ENCODE results near the gene AGTRAP. TPM values are rescaled to one million over a fixed set of nuclear protein-coding genes. Genes with fewer than 3 reads are reported as not detected.

The AGTRAP gene
- total and polyA plus RNA-seq, 2 of the 8 experiments (the other 6 are each of a cell fraction or from before 2014, with no cell fraction given): 69.7 to 192 TPM

GRCh38 chr1:11788549-11789053, 52.7 kb downstream of the AGTRAP start:
- H3K14ac ChIP-seq (ENCODE audit: insufficient read length): no peak overlapping the region
- H3K4me3 ChIP-seq (ENCODE audit: extremely low read depth in 1 of 4, insufficient read depth in 2 of 4, low read depth in 3 of 4, low read length in 4 of 4): no peak overlapping the region
- H3K56ac ChIP-seq (replicated peaks; ENCODE audit: insufficient read length, low read depth, low read length): no peak overlapping the region
- H4K91ac ChIP-seq (replicated peaks; ENCODE audit: insufficient read length, low read length): no peak overlapping the region
- H3K79me2 ChIP-seq (ENCODE audit: control insufficient read depth in 1 of 2, insufficient read depth in 2 of 2, low read length in 2 of 2): no peaks in the 10 kb centered on the region
- H3K23me2 ChIP-seq (ENCODE audit: low read depth, low read length): no peaks in the 10 kb centered on the region
- H3K9me3 ChIP-seq (ENCODE audit: insufficient read depth in 2 of 2, low read depth in 1 of 2, low read length in 1 of 2): no peaks in the 10 kb centered on the region
- no peaks in the 10 kb centered on the region for H3K79me1 ChIP-seq (ENCODE audit: low read depth, low read length)
- H4K20me1 ChIP-seq (replicated peaks in 1 of 2; ENCODE audit: control insufficient read depth in 1 of 2, insufficient read depth in 2 of 2, low read length in 2 of 2): peaks cover 0 to 3% of the 10 kb centered on the region in 2 experiments
- H4K5ac ChIP-seq (ENCODE audit: insufficient read length, low read depth, low read length): no peak overlapping the region
- H3K4ac ChIP-seq (replicated peaks; ENCODE audit: insufficient read length, low read depth, low read length): peak overlapping the region; percentile 72
- H2BK120ac ChIP-seq (replicated peaks; ENCODE audit: low read depth, low read length): no peak overlapping the region
- peaks cover 0 to 11% (median 5%) of the 10 kb centered on the region in 4 experiments; a peak in 3 of 8 replicates for H3K36me3 ChIP-seq (ENCODE audit: control insufficient read depth in 2 of 4, insufficient read depth in 4 of 4, low read length in 3 of 4)
- FAIRE-seq (no peak), DNase-seq (ENCODE audit: low read depth in 1 of 2, low spot score in 2 of 2) (no peak)
- H2BK5ac ChIP-seq (ENCODE audit: low read depth, low read length): peak overlapping the region; percentile 99; the same call in 1 of the 2 replicates
- POLR2A ChIA-PET (ENCODE audit: partially characterized antibody): interaction anchor here (0.8 to 3.0 kb wide), 11 partner anchors 9 to 168 kb away, joined by 3 to 27 read pairs (median 4); partner anchors contain the start of gene AGTRAP
- CTCF ChIA-PET (ENCODE audit: partially characterized antibody): interaction anchor here (0.9 to 5.4 kb wide), 6 partner anchors 8 to 104 kb away, joined by 3 to 49 read pairs (median 6); no protein-coding TSS in a partner anchor
- no peak overlapping the region; the same call in 1 of the 2 replicates for H4K8ac ChIP-seq (ENCODE audit: extremely low read depth, insufficient read depth, low read length)
- no peak overlapping the region for H3K18ac ChIP-seq (ENCODE audit: extremely low read depth, low read length)
- no peaks in the 10 kb centered on the region for H3K27me3 ChIP-seq (replicated peaks in 1 of 4; ENCODE audit: control insufficient read depth in 3 of 4, extremely low read depth in 1 of 4, insufficient read depth in 3 of 4, low read length in 3 of 4)
- peak overlapping the region; percentile 97; the same call in 1 of the 2 replicates for H2BK12ac ChIP-seq (ENCODE audit: low read depth, low read length)
- no peak overlapping the region for H3K9ac ChIP-seq (replicated peaks in 1 of 4; ENCODE audit: extremely low read depth in 1 of 4, low read depth in 3 of 4, low read length in 3 of 4)
- WGBS, 2 experiments (ENCODE audit: extremely low coverage in 1 of 2, insufficient coverage in 1 of 2, insufficient read length in 1 of 2, insufficient replicate concordance in 2 of 2, low coverage in 1 of 2, low lambda C conversion rate in 2 of 2, missing lambda C conversion rate in 1 of 2): 91% methylated on average over 14 of the region's 14 CpGs; no CpG with 5 or more reads in 1 of the 2 experiments
- no peak overlapping the region; the same call in 1 of the 2 replicates for H2AK5ac ChIP-seq (ENCODE audit: low read depth, low read length)
- H3K4me1 ChIP-seq (replicated peaks in 1 of 4; ENCODE audit: control insufficient read depth in 3 of 4, insufficient read depth in 4 of 4, low read length in 3 of 4): peaks cover 7 to 34% (median 25%) of the 10 kb centered on the region in 4 experiments
- H2BK20ac ChIP-seq (ENCODE audit: low read length): no peak overlapping the region
- H3K4me2 ChIP-seq (ENCODE audit: insufficient read depth in 1 of 2, low read depth in 2 of 2, low read length in 2 of 2): no peak overlapping the region
- no peak overlapping the region for H2AFZ ChIP-seq (ENCODE audit: low read length)
- no peak overlapping the region for H3K23ac ChIP-seq (ENCODE audit: insufficient read length)
- H3K27ac ChIP-seq (ENCODE audit: low read depth, low read length): peak overlapping the region; percentile 35; the same call in 1 of the 2 replicates
- H2BK15ac ChIP-seq (ENCODE audit: low read length): no peak overlapping the region
- TF ChIP-seq TBP (IDR thresholded peaks at IDR 0.05; ENCODE audit: low read depth, low read length) (no peak), EZH2 (IDR thresholded peaks at IDR 0.05; ENCODE audit: low read depth, low read length, severe bottlenecking) (no peak), POLR2A (IDR thresholded peaks at IDR 0.05; ENCODE audit: control extremely low read depth in 1 of 2, low read depth in 2 of 2, low read length in 2 of 2) (no peak), POLR2AphosphoS5 (IDR thresholded peaks at IDR 0.05; ENCODE audit: low read depth, low read length) (no peak), SAP30 (IDR thresholded peaks at IDR 0.05; ENCODE audit: insufficient read depth, insufficient replicate concordance, low read length) (no peak), CBX8 (IDR thresholded peaks at IDR 0.05; ENCODE audit: borderline replicate concordance, low read depth, low read length) (no peak), RAD21 (IDR thresholded peaks at IDR 0.05 in 1 of 2, conservative IDR thresholded peaks at IDR 0.05 in 1 of 2; ENCODE audit: low read depth in 2 of 2, low read length in 2 of 2) (no peak)

Data from H1 (cell line).